ENCODE measurements around the gene METTL1. TPM values are rescaled to one million over a fixed set of nuclear protein-coding genes. Genes with fewer than 3 reads are reported as not detected.

METTL1 gene
- total and polyA plus RNA-seq, 7 experiments from 2014 or later: 11.8 to 30.9 (median 16.0) TPM

DNA sequence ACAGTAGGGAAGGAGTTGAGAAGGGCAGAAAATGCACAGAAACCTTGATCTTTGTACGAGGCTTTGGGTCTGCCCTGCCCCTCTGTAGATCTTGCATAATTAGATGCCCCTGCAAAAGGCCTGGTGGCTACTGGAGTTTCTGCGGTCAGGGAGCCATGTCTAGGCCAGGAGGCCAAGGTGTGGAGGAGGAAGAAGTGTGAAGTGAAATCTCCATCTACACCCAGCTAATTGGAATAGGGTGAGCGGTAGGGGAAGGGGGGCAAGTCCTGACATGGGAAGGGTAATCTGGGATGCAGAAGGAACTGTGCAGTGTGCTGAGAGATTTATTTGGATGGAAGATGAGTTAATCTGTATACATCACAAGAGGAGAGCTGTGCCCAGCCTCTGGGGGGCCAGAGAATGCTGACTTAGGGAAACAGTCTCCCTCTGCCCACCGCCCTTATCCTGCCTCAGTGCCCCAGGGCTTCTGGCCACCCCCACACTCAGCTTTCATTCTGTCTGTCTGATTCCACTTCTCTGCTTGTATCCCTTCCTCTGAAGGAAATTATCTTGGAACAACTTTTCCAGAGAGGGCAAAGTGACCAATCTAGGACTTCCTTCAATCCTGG is 10.4 kb downstream of the METTL1 start:
- ChIA-PET POLR2A (interaction anchor here (0.7 to 2.4 kb wide), 3 partner anchors 9 to 58 kb away, joined by 3 to 12 read pairs (median 3); partner anchors contain the start of genes CDK4 and TSPAN31), CTCF (interaction anchor here (1.5 to 2.4 kb wide), 3 partner anchors 20 to 147 kb away, joined by 3 to 11 read pairs (median 5); no protein-coding TSS in a partner anchor)
- Mint-ChIP-seq H3K36me3 (peaks cover 4 to 14% (median 6%) of the 10 kb centered on the region in 5 donors), H3K27ac (peak overlapping the region in 1 of 9 donors; percentile 24), H3K4me1 (peaks cover 33 to 57% (median 46%) of the 10 kb centered on the region in 7 donors), H3K27me3 (peaks cover 9 to 23% (median 14%) of the 10 kb centered on the region in 5 donors), H3K9me3 (peaks cover 0 to 2% (median 0%) of the 10 kb centered on the region in 11 donors), H3K4me3 (no peak overlapping the region)
- H3K36me3 ChIP-seq (ENCODE audit: control insufficient read depth in 2 of 3, insufficient read depth in 3 of 3, low read length in 3 of 3): peaks cover 0 to 18% (median 0%) of the 10 kb centered on the region in 3 experiments
- ATAC-seq (no peak), DNase-seq (no peak)
- peaks cover 0 to 11% of the 10 kb centered on the region in 2 donors for H3K27me3 ChIP-seq (ENCODE audit: control insufficient read depth in 2 of 2, insufficient read depth in 2 of 2, low read length in 2 of 2)
- no peak overlapping the region for H3K4me3 ChIP-seq (ENCODE audit: low read length)
- peaks cover 22 to 32% of the 10 kb centered on the region in 2 donors for H3K4me1 ChIP-seq (ENCODE audit: control insufficient read depth in 2 of 2, insufficient read depth in 2 of 2, low read length in 2 of 2)
- intact Hi-C loops (cut with micrococcal nuclease): no loop called here
- no peak overlapping the region for H3K27ac ChIP-seq (ENCODE audit: low read depth, low read length)
- H3K9me3 ChIP-seq (ENCODE audit: control insufficient read depth in 2 of 3, low read length in 3 of 3): no peaks in the 10 kb centered on the region

DNA sequence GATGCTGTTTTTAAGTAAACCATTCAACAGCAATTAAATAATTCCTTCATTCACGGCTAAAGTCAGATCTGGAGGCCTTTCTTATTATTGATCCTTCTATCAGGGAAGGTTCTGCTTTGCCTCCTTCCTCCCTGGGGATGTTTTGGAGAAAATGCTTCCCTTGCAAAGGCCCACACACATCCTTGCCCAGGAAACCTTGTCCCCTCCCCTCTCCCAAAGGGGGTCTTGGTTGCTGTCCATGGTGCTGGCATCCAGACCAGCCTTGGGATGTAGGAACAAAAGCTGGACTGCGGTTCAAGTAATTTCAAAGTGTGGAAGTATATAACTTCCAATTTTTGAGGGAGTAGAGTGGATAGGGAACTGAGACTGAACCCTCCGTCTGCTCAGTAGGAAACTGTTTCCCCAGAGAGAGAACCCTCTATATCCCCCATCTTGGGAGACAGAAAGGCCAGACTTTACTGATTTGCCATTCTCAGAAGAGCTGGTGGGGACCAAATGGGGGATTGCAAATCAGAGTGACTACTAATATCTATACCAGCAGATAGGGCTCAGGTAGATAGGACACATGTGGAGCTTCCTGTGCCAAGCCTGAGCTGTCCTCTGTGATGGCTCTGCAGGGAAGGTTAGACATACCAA is 11.4 kb downstream of the METTL1 start:
- H3K4me3 Mint-ChIP-seq: no peak overlapping the region
- peaks cover 33 to 54% (median 45%) of the 10 kb centered on the region in 7 donors for H3K4me1 Mint-ChIP-seq
- Histone ChIP-seq H3K9me3 (ENCODE audit: control insufficient read depth in 2 of 3, low read length in 3 of 3) (no peaks in the 10 kb centered on the region), H3K27ac (ENCODE audit: low read depth, low read length) (no peak overlapping the region), H3K4me1 (ENCODE audit: control insufficient read depth in 2 of 2, insufficient read depth in 2 of 2, low read length in 2 of 2) (peaks cover 22 to 28% of the 10 kb centered on the region in 2 donors), H3K36me3 (ENCODE audit: control insufficient read depth in 2 of 3, insufficient read depth in 3 of 3, low read length in 3 of 3) (peaks cover 0 to 18% (median 0%) of the 10 kb centered on the region in 3 experiments), H3K27me3 (ENCODE audit: control insufficient read depth in 2 of 2, insufficient read depth in 2 of 2, low read length in 2 of 2) (peaks cover 0 to 7% of the 10 kb centered on the region in 2 donors), H3K4me3 (ENCODE audit: low read length) (no peak overlapping the region)
- H3K27ac Mint-ChIP-seq: no peak overlapping the region
- CTCF ChIA-PET: interaction anchor here (0.9 to 2.4 kb wide), 4 partner anchors 21 to 148 kb away, joined by 3 to 11 read pairs (median 7); no protein-coding TSS in a partner anchor
- peaks cover 6 to 19% (median 9%) of the 10 kb centered on the region in 5 donors for H3K27me3 Mint-ChIP-seq
- H3K36me3 Mint-ChIP-seq: peaks cover 4 to 16% (median 6%) of the 10 kb centered on the region in 5 donors
- H3K9me3 Mint-ChIP-seq: peaks cover 0 to 2% (median 0%) of the 10 kb centered on the region in 11 donors
- ATAC-seq: no peak
- intact Hi-C loops (cut with micrococcal nuclease): no loop called here
- POLR2A ChIA-PET: interaction anchor here (1.0 to 2.4 kb wide), 3 partner anchors 8 to 21 kb away, joined by 3 to 12 read pairs (median 8); partner anchors contain the start of genes CDK4, TSFM and TSPAN31
- no peak for DNase-seq

DNA sequence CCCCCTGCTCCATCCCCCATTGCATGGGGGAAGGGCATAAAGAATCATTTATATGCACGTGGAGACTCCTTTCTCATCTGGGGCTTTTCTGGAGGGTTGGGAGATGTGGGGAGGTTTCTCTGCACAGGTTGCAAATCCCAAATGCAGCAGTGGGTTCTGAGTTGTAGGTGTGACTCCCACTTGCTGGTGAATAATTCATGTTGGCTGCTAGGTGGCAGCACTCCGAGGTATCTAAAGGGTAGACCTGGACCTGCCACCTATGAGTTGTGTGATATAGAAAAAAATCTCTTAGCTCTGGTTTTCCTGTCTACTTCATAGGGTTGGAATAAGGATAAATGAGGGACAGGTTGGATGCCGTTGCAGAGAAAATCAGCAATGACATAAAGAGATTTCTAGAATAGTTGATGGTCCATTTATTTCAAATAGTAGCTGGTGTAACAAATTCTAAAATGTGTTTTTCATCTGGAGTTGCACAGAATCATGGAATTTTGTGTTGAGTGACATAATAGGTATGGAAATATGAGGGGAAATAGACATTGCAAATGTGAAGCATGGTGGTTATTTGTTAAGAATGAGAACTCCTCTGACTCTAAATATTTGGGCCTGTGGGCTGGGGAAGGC is 12.4 kb downstream of the METTL1 start:
- H3K27ac Mint-ChIP-seq: peak overlapping the region in 4 of 9 donors; percentile 16 to 64 (median 28)
- H3K27me3 Mint-ChIP-seq: peaks cover 2 to 16% (median 9%) of the 10 kb centered on the region in 5 donors
- intact Hi-C loops (cut with micrococcal nuclease): loop anchor here (5.0 to 10.0 kb wide), 3 partner anchors 73 to 1935 kb away; partner anchors contain the start of genes DNAJC14 (in 1 of the 2) and PRIM1 (in 1 of the 2)
- Histone ChIP-seq H3K27me3 (ENCODE audit: control insufficient read depth in 2 of 2, insufficient read depth in 2 of 2, low read length in 2 of 2) (peaks cover 0 to 3% of the 10 kb centered on the region in 2 donors), H3K36me3 (ENCODE audit: control insufficient read depth in 2 of 3, insufficient read depth in 3 of 3, low read length in 3 of 3) (peaks cover 0 to 18% (median 0%) of the 10 kb centered on the region in 3 experiments), H3K9me3 (ENCODE audit: control insufficient read depth in 2 of 3, low read length in 3 of 3) (no peaks in the 10 kb centered on the region), H3K4me3 (ENCODE audit: low read length) (no peak overlapping the region), H3K4me1 (ENCODE audit: control insufficient read depth in 2 of 2, insufficient read depth in 2 of 2, low read length in 2 of 2) (peaks cover 16 to 24% of the 10 kb centered on the region in 2 donors), H3K27ac (ENCODE audit: low read depth, low read length) (no peak overlapping the region)
- CTCF ChIA-PET: interaction anchor here (0.6 to 2.4 kb wide), 13 partner anchors 9 to 145 kb away, joined by 3 to 11 read pairs (median 3); partner anchors contain the start of gene TSFM
- peaks cover 4 to 16% (median 6%) of the 10 kb centered on the region in 5 donors for H3K36me3 Mint-ChIP-seq
- DNase-seq (peak in 5 of 9 donors; percentile 47 to 57 (median 51)), ATAC-seq (peak; percentile 28)
- H3K4me3 Mint-ChIP-seq: peak overlapping the region in 1 of 10 donors; percentile 64
- POLR2A ChIA-PET: interaction anchor here (0.7 to 2.4 kb wide), 6 partner anchors 9 to 22 kb away, joined by 3 to 12 read pairs (median 4); partner anchors contain the start of genes TSFM and TSPAN31
- H3K9me3 Mint-ChIP-seq: peaks cover 0 to 2% (median 0%) of the 10 kb centered on the region in 11 donors
- peaks cover 31 to 49% (median 42%) of the 10 kb centered on the region in 7 donors for H3K4me1 Mint-ChIP-seq

DNA sequence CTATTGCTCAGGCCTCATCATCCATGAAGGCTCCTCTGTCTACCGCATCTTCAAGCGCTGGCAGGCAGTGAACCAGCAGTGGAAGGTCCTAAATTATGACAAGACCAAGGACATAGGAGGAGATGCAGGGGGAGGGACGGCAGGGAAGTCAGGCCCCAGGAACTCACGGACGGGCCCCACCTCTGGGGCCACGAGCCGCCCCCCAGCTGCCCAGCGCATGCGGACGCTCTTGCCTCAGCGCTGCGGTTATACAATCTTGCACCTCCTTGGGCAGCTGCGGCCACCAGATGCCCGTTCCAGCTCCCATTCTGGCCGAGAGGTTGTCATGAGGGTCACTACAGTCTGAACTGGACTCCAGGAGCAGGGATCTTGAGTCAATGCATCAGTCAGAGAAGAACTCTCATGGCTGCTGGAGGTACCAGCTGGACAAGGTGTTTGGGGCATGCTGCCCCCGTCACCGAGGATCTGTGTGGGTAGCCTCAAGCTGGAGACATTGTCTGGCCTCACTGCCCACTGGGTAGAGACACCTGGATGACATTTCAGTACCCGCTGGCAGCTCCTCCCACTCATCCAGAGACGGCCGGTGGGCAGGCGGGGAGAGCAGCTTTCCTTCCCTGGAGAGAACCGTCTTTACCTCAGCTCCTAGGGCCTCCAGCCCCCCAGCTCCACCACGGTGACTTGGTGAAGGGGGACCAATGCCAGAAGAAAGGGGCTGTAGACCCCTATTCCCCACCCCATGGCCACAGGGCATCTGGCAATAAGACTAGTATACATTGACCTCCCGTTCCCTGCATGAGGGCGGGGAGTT is 13.1 kb downstream of the METTL1 start:
- H3K27me3 Mint-ChIP-seq: peaks cover 0 to 9% (median 3%) of the 10 kb centered on the region in 5 donors

DNA sequence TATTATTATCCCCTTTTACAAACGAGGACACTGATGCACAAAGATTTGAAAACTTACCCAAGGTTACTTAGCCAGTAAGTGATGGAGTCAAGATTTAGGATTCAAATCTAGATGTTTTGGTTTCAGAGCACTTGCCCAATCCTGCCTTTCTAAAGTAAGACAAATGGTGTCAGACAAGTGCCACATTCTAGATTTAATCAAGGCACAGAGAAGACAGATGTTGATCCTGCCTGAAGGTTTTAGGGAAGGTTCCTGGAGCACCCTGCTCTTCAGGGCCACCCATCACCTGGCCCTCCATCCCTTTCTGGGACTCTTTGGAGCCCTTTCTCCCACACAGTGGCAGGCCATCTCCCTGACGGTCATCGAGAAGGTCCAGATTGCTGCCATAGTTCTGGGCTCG is 14.1 kb downstream of the METTL1 start:
- Histone ChIP-seq H3K9me3 (ENCODE audit: control insufficient read depth in 2 of 3, low read length in 3 of 3) (no peaks in the 10 kb centered on the region), H3K27me3 (ENCODE audit: control insufficient read depth in 2 of 2, insufficient read depth in 2 of 2, low read length in 2 of 2) (no peaks in the 10 kb centered on the region), H3K36me3 (ENCODE audit: control insufficient read depth in 2 of 3, insufficient read depth in 3 of 3, low read length in 3 of 3) (peaks cover 0 to 18% (median 0%) of the 10 kb centered on the region in 3 experiments), H3K4me1 (ENCODE audit: control insufficient read depth in 2 of 2, insufficient read depth in 2 of 2, low read length in 2 of 2) (peaks cover 23 to 38% of the 10 kb centered on the region in 2 donors), H3K4me3 (ENCODE audit: low read length) (no peak overlapping the region), H3K27ac (ENCODE audit: low read depth, low read length) (no peak overlapping the region)
- intact Hi-C loops (cut with micrococcal nuclease): loop anchor here (5.0 to 10.0 kb wide), 3 partner anchors 75 to 1933 kb away; partner anchors contain the start of genes DNAJC14 (in 1 of the 2) and PRIM1 (in 1 of the 2)
- Mint-ChIP-seq H3K4me3 (peak overlapping the region in 1 of 10 donors; percentile 43), H3K27ac (peak overlapping the region in 3 of 9 donors; percentile 43 to 76 (median 65)), H3K4me1 (peaks cover 38 to 58% (median 50%) of the 10 kb centered on the region in 7 donors), H3K9me3 (peaks cover 0 to 2% (median 0%) of the 10 kb centered on the region in 11 donors), H3K27me3 (peaks cover 0 to 2% (median 0%) of the 10 kb centered on the region in 5 donors), H3K36me3 (peaks cover 4 to 16% (median 6%) of the 10 kb centered on the region in 5 donors)
- DNase-seq: no peak
- ChIA-PET CTCF (interaction anchor here (0.7 to 1.5 kb wide), 3 partner anchors 24 to 1640 kb away, joined by 3 to 8 read pairs (median 4); partner anchors contain the start of gene ZC3H10), POLR2A (no interaction called here)
- no peak for ATAC-seq

More for the DNA sequence above, 13.1 kb downstream of the METTL1 start:
- Histone ChIP-seq H3K27me3 (ENCODE audit: control insufficient read depth in 2 of 2, insufficient read depth in 2 of 2, low read length in 2 of 2) (no peaks in the 10 kb centered on the region), H3K36me3 (ENCODE audit: control insufficient read depth in 2 of 3, insufficient read depth in 3 of 3, low read length in 3 of 3) (peaks cover 0 to 18% (median 0%) of the 10 kb centered on the region in 3 experiments), H3K27ac (ENCODE audit: low read depth, low read length) (no peak overlapping the region), H3K4me3 (ENCODE audit: low read length) (no peak overlapping the region), H3K9me3 (ENCODE audit: control insufficient read depth in 2 of 3, low read length in 3 of 3) (no peaks in the 10 kb centered on the region), H3K4me1 (ENCODE audit: control insufficient read depth in 2 of 2, insufficient read depth in 2 of 2, low read length in 2 of 2) (peaks cover 20 to 28% of the 10 kb centered on the region in 2 donors)
- ChIA-PET POLR2A (interaction anchor here (0.7 to 2.4 kb wide), 6 partner anchors 8 to 23 kb away, joined by 3 to 12 read pairs (median 4); partner anchors contain the start of genes TSFM and TSPAN31), CTCF (interaction anchor here (0.6 to 2.4 kb wide), 9 partner anchors 10 to 153 kb away, joined by 3 to 11 read pairs (median 4); partner anchors contain the start of gene TSFM)
- DNase-seq: no peak
- H3K4me1 Mint-ChIP-seq: peaks cover 35 to 54% (median 43%) of the 10 kb centered on the region in 7 donors
- peak overlapping the region in 3 of 10 donors; percentile 14 to 60 (median 43) for H3K4me3 Mint-ChIP-seq
- H3K27ac Mint-ChIP-seq: peak overlapping the region in 6 of 9 donors; percentile 6 to 76 (median 17)
- H3K36me3 Mint-ChIP-seq: peaks cover 4 to 16% (median 6%) of the 10 kb centered on the region in 5 donors
- H3K9me3 Mint-ChIP-seq: peaks cover 0 to 2% (median 0%) of the 10 kb centered on the region in 11 donors
- intact Hi-C loops (cut with micrococcal nuclease): loop anchor here (5.0 to 10.0 kb wide), 3 partner anchors 74 to 1934 kb away; partner anchors contain the start of genes DNAJC14 (in 1 of the 2) and PRIM1 (in 1 of the 2)
- no peak for ATAC-seq

Measured in naive thymus-derived CD4-positive, alpha-beta T cell (primary cell).